ENCODE measurements around the gene NHERF1. TPM values are rescaled to one million over a fixed set of nuclear protein-coding genes. Genes with fewer than 3 reads are reported as not detected.

NHERF1 gene
- total and polyA plus RNA-seq, 9 of the 15 experiments (the other 6 are each of a cell fraction or from before 2014, with no cell fraction given) = 11.4 to 79.9 (median 36.9) TPM

DNA sequence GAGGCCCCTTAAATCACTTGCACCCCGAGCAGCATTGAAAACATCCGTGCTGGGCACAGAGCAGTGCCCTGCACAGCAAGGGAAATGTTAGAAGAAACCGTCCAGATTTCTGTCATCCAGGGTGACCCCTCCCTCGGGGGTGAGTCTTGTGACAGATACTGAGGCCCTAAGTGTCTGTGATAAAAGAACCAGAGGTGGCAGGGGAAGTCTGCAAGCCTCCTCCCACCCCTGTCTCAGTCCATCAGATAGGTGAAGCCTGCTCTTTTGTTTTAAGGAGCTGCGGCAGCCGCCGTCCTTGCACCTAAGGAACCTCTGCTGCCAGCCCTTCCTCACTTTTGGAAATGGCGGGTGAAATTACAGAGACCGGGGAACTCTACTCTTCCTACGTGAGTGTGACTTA lies 28.6 kb downstream of the NHERF1 start (continued):
- 0 out of 2 replicates have a peak, but pooled peaks have one; percentile 53 for TF ChIP-seq ARID4B (CRISPR knock-in tag; IDR thresholded peaks at IDR 0.05)
- no peak for TF ChIP-seq ZMIZ1 (IDR thresholded peaks at IDR 0.05; ENCODE audit: low read depth in 2 of 2, low read length in 2 of 2)
- no peak for TF ChIP-seq CTCFL (IDR thresholded peaks at IDR 0.05; ENCODE audit: borderline replicate concordance, insufficient read depth, low read depth, low read length, poor library complexity, severe bottlenecking)
- TF ChIP-seq CBFA2T3 (IDR thresholded peaks at IDR 0.05) = peak; percentile 23; the same call in 1 of the 2 replicates
